IMR-90 (cell line): ENCODE results near the gene C10orf90. TPM values are rescaled to one million over a fixed set of nuclear protein-coding genes. Genes with fewer than 3 reads are reported as not detected.

Experiments
- ATAC-seq: fragments of 200-7000 bp; cut with Tn5 transposase; 2 replicates; pipeline ENCODE4 v1.9.1; 2020; ENCODE audit warnings: low read depth, mild to moderate bottlenecking, moderate library complexity
- BruUV-seq: library from RNA; stranded (reverse); fragments of 400-500 nt; replicated peaks from 2 replicates; lab custom pipeline; 2021; lab: Mats Ljungman, UMichigan
- CTCF ChIA-PET: fragments of 300-600 bp; formaldehyde crosslinking; extraction: SDS; loops from one replicate; lab custom pipeline; 2021; ENCODE audit warnings: antibody characterized with exemption; lab: Yijun Ruan, JAX
- POLR2A ChIA-PET: fragments of 300-600 bp; sonication (Branson Sonifier 250); formaldehyde crosslinking; loops from one replicate; lab custom pipeline; 2022; ENCODE audit warnings: antibody characterized with exemption; ENCODE audit not compliant: unreplicated experiment; lab: Charles Lee
- DNase-seq: peaks from one replicate; pipeline ENCODE4 v3.0.0; 2013
- H2AFZ ChIP-seq: replicated peaks from 2 replicates; pipeline ENCODE3; 2013; ENCODE audit warnings: low read length, mild to moderate bottlenecking; ENCODE audit not compliant: poor library complexity
- H2AK5ac ChIP-seq: 2 replicates; pipeline ENCODE4 v1.6.1; 2013; ENCODE audit warnings: low read depth, low read length, inconsistent platforms
- H2AK9ac ChIP-seq: replicated peaks from 2 replicates; pipeline ENCODE3; 2013; ENCODE audit warnings: mild to moderate bottlenecking, low read depth, low read length, moderate library complexity; ENCODE audit not compliant: poor library complexity
- H2BK120ac ChIP-seq: 2 replicates; pipeline ENCODE4 v1.6.1; 2013; ENCODE audit warnings: low read depth, low read length, inconsistent platforms
- H2BK15ac ChIP-seq: 3 replicates; pipeline ENCODE4 v1.6.1; 2013; ENCODE audit warnings: low read depth, low read length, inconsistent platforms
- H2BK20ac ChIP-seq: 2 replicates; pipeline ENCODE4 v1.6.1; 2013; ENCODE audit warnings: low read depth, mild to moderate bottlenecking, inconsistent platforms, low read length, moderate library complexity
- H2BK5ac ChIP-seq: 2 replicates; pipeline ENCODE4 v1.6.1; 2013; ENCODE audit warnings: mild to moderate bottlenecking, low read depth, low read length, inconsistent platforms; ENCODE audit not compliant: poor library complexity, severe bottlenecking
- H3K14ac ChIP-seq: replicated peaks from 2 replicates; pipeline ENCODE4 v1.6.1; 2013; ENCODE audit warnings: low read depth, low read length, inconsistent platforms
- H3K18ac ChIP-seq: 2 replicates; pipeline ENCODE4 v1.6.1; 2013; ENCODE audit warnings: low read depth, low read length, control low read depth
- H3K23ac ChIP-seq: 2 replicates; pipeline ENCODE4 v1.6.1; 2013; ENCODE audit warnings: low read depth, low read length, inconsistent platforms
- H3K27ac ChIP-seq: 2 replicates; pipeline ENCODE4 v1.5.1; 2013; ENCODE audit warnings: mild to moderate bottlenecking, control low read depth, low read length; ENCODE audit not compliant: insufficient read depth
- H3K27me3 ChIP-seq: 2 replicates; pipeline ENCODE4 v1.6.1; 2013; ENCODE audit warnings: low read length; ENCODE audit not compliant: control insufficient read depth, insufficient read depth
- H3K36me3 ChIP-seq: 2 replicates; pipeline ENCODE4 v1.6.1; 2013; ENCODE audit warnings: low read length, mixed read lengths; ENCODE audit not compliant: control insufficient read depth, insufficient read depth
- H3K4ac ChIP-seq: 2 replicates; pipeline ENCODE4 v1.6.1; 2013; ENCODE audit warnings: low read depth, low read length, inconsistent platforms
- H3K4me1 ChIP-seq: 2 replicates; pipeline ENCODE4 v1.6.1; 2013; ENCODE audit warnings: low read length, mixed read lengths; ENCODE audit not compliant: control insufficient read depth, insufficient read depth
- H3K4me2 ChIP-seq: 2 replicates; pipeline ENCODE4 v1.6.1; 2013; ENCODE audit warnings: low read depth, mild to moderate bottlenecking, control low read depth, low read length, moderate library complexity
- H3K4me3 ChIP-seq: 2 replicates; pipeline ENCODE4 v1.5.1; 2013; ENCODE audit warnings: low read depth, mild to moderate bottlenecking, control low read depth, low read length, moderate library complexity; ENCODE audit not compliant: insufficient read depth
- H3K56ac ChIP-seq: 2 replicates; pipeline ENCODE4 v1.6.1; 2013; ENCODE audit warnings: low read length, inconsistent platforms; ENCODE audit not compliant: insufficient read depth; ENCODE audit errors: extremely low read depth
- H3K79me1 ChIP-seq, 2 experiments: 2 replicates each; pipeline ENCODE4 v1.6.1; 2013; ENCODE audit warnings: low read length in 2 of 2, inconsistent platforms in 1 of 2, low read depth in 1 of 2
- H3K9ac ChIP-seq: 2 replicates; pipeline ENCODE4 v1.6.1; 2013; ENCODE audit warnings: low read depth, low read length, control low read depth
- H3K9me1 ChIP-seq: 2 replicates; pipeline ENCODE4 v1.6.1; 2013; ENCODE audit warnings: low read length, inconsistent platforms; ENCODE audit not compliant: insufficient read depth
- H3K9me3 ChIP-seq: 2 replicates; pipeline ENCODE4 v1.6.1; 2013; ENCODE audit warnings: low read length; ENCODE audit not compliant: control insufficient read depth, insufficient read depth
- H4K20me1 ChIP-seq: 2 replicates; pipeline ENCODE4 v1.6.1; 2013; ENCODE audit warnings: low read length, inconsistent platforms; ENCODE audit not compliant: insufficient read depth
- H4K5ac ChIP-seq: 2 replicates; pipeline ENCODE4 v1.6.1; 2013; ENCODE audit warnings: mild to moderate bottlenecking, low read depth, low read length, control low read depth
- H4K8ac ChIP-seq, 2 experiments: 2 replicates each; pipeline ENCODE4 v1.6.1; 2013; ENCODE audit warnings: low read depth in 2 of 2, low read length in 2 of 2, control low read depth in 1 of 2, inconsistent platforms in 1 of 2
- H4K91ac ChIP-seq: 2 replicates; pipeline ENCODE4 v1.6.1; 2013; ENCODE audit warnings: low read depth, low read length, inconsistent platforms; ENCODE audit not compliant: insufficient read depth
- BHLHE40 ChIP-seq: fragments of 150-350 bp; IDR thresholded peaks from 2 replicates; pipeline ENCODE4 v1.6.1; 2016; ENCODE audit warnings: mild to moderate bottlenecking, low read depth, low read length
- CEBPB ChIP-seq: IDR thresholded peaks from 2 replicates; pipeline ENCODE4 v1.6.1; 2012; ENCODE audit warnings: low read depth, low read length, improper control_type of control experiment
- CHD1 ChIP-seq: IDR thresholded peaks from 2 replicates; pipeline ENCODE4 v1.6.1; 2012; ENCODE audit warnings: low read depth, low read length, improper control_type of control experiment
- FOS ChIP-seq: fragments of 150-350 bp; IDR thresholded peaks from 2 replicates; pipeline ENCODE4 v1.6.1; 2016; ENCODE audit warnings: low read depth, low read length
- MAFK ChIP-seq: IDR thresholded peaks from 2 replicates; pipeline ENCODE4 v1.6.1; 2012; ENCODE audit warnings: low read depth, low read length, improper control_type of control experiment
- MAZ ChIP-seq: IDR thresholded peaks from 2 replicates; pipeline ENCODE4 v1.6.1; 2012; ENCODE audit warnings: low read depth, mild to moderate bottlenecking, low read length, improper control_type of control experiment, moderate library complexity, borderline replicate concordance
- MXI1 ChIP-seq: IDR thresholded peaks from 2 replicates; pipeline ENCODE4 v1.6.1; 2012; ENCODE audit warnings: low read depth, mild to moderate bottlenecking, low read length, moderate library complexity, borderline replicate concordance
- NFE2L2 ChIP-seq: fragments of 150-350 bp; IDR thresholded peaks from 2 replicates; pipeline ENCODE4 v1.6.1; 2016; ENCODE audit warnings: low read depth, mild to moderate bottlenecking, low read length
- POLR2A ChIP-seq: IDR thresholded peaks from 2 replicates; pipeline ENCODE4 v1.6.1; 2012; ENCODE audit warnings: mild to moderate bottlenecking, low read depth, low read length
- RAD21 ChIP-seq: IDR thresholded peaks from 2 replicates; pipeline ENCODE4 v1.6.1; 2012; ENCODE audit warnings: low read length, improper control_type of control experiment
- RCOR1 ChIP-seq: IDR thresholded peaks from 2 replicates; pipeline ENCODE4 v1.6.1; 2012; ENCODE audit warnings: mild to moderate bottlenecking, low read length, improper control_type of control experiment; ENCODE audit not compliant: insufficient replicate concordance
- RFX5 ChIP-seq: IDR thresholded peaks from 2 replicates; pipeline ENCODE4 v1.8.0; 2012; ENCODE audit warnings: low read depth, mild to moderate bottlenecking, low read length, moderate library complexity
- SMC3 ChIP-seq: fragments of 150-350 bp; IDR thresholded peaks from 2 replicates; pipeline ENCODE4 v1.6.1; 2016; ENCODE audit warnings: low read depth, mild to moderate bottlenecking, antibody characterized with exemption, low read length, moderate library complexity
- USF2 ChIP-seq: fragments of 150-350 bp; IDR thresholded peaks from 2 replicates; pipeline ENCODE4 v1.6.1; 2017; ENCODE audit warnings: mild to moderate bottlenecking, antibody characterized with exemption, low read length, low read depth
- WGBS, 2 experiments: methylation state at CpG; one replicate each; pipeline versions ENCODE4 v1.1.5 to v1.1.7; 2013; ENCODE audit warnings: missing lambda C conversion rate in 2 of 2; ENCODE audit not compliant: insufficient read length in 1 of 2; ENCODE audit errors: extremely low coverage in 2 of 2; 5-methylcytosine and 5-hydroxymethylcytosine counted together
- dilution Hi-C: fragments of 300-500 bp; cut with HindIII; formaldehyde crosslinking; loops from one replicate; pipeline ENCODE4 v1.14.3; 2018; ENCODE audit warnings: low sequenced_read_pairs; ENCODE audit not compliant: unreplicated experiment
- in situ Hi-C: fragments of 300-500 bp; cut with MboI; formaldehyde crosslinking; loops from 3 replicates; pipeline ENCODE4 v1.14.3; 2019; ENCODE audit warnings: low sequenced_read_pairs, inconsistent platforms, mixed read lengths
- intact Hi-C: fragments of 100-400 bp; cut with micrococcal nuclease; formaldehyde crosslinking; loops from 2 replicates; pipeline ENCODE4 v1.10.0; 2022
- polyA plus RNA-seq, 3 experiments: library from polyadenylated mRNA; depleted of rRNA; stranded (reverse); fragments of >200 nt; gene quantifications; 2 replicates each; pipeline ENCODE4 v1.2.3, GENCODE V29; 2012; ENCODE audit warnings: low replicate concordance in 1 of 3
- total RNA-seq: library from RNA; depleted of rRNA; stranded (reverse); fragments of >200 nt; gene quantifications from 2 replicates; pipeline ENCODE4 v1.2.3, GENCODE V29; 2012
- TF ChIP-seq, protein P1 (sequence below): conservative IDR thresholded peaks from 2 replicates; pipeline ENCODE4 v1.5.1; 2012; ENCODE audit warnings: mild to moderate bottlenecking, low read depth, low read length, improper control_type of control experiment
- TF ChIP-seq, protein P2 (sequence below): fragments of 150-350 bp; IDR thresholded peaks from 2 replicates; pipeline ENCODE4 v1.6.1; 2016; ENCODE audit warnings: low read depth, mild to moderate bottlenecking, low read length, moderate library complexity, borderline replicate concordance

The C10orf90 gene
- total and polyA plus RNA-seq, 2 of the 4 experiments (the other 2 are of a cell fraction) = 0.05 to 0.18 TPM

DNA sequence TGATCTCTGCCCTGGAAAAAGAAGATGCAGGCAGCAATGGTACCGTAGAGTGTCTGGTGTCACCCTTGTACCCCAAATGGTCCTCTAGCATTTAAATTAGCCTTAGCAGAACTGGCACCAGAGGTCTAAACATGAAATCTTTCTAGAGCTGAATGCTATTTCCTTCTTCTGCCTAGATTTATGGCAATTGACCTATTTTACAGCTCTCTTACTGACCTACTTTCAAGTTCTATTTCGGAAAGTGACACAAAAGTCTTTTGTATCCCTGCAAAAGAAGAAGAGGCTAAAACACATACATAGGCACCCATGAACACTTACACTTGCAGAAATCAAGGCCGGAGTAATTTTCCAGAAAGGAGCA, 272.1 kb downstream of the C10orf90 start:
- H2BK15ac ChIP-seq = peak overlapping the region; percentile 40; the same call in 1 of the 3 replicates
- BruUV-seq = no TSS peak
- 0 out of 2 replicates have a peak overlapping the region, but pooled peaks have one; percentile 10 for H3K18ac ChIP-seq
- no peaks in the 10 kb centered on the region for H3K27me3 ChIP-seq
- peak overlapping the region; percentile 10; the same call in 1 of the 2 replicates for H3K27ac ChIP-seq
- H3K4me1 ChIP-seq = peaks cover 7% of the 10 kb centered on the region
- H3K4me2 ChIP-seq = peak overlapping the region; percentile 50
- H4K5ac ChIP-seq = no peak overlapping the region
- ATAC-seq (no peak), DNase-seq (no peak)
- H3K9ac ChIP-seq = no peak overlapping the region
- H2AK5ac ChIP-seq = 0 out of 2 replicates have a peak overlapping the region, but pooled peaks have one; percentile 19
- in situ Hi-C loops = loop anchor here (5.0 kb wide), 1 partner anchor 99 kb away; no protein-coding TSS in a partner anchor
- ChIA-PET POLR2A (no interaction called here), CTCF (interaction anchor here (0.9 kb wide), 1 partner anchor 414 kb away, joined by 3 read pairs; no protein-coding TSS in a partner anchor)
- intact Hi-C loops = loop anchor here (5.0 to 10.0 kb wide), 2 partner anchors 59 to 1884 kb away; no protein-coding TSS in a partner anchor
- dilution Hi-C loops = no loop called here
- peaks cover 2% of the 10 kb centered on the region; the same call in 1 of the 2 replicates for H3K9me3 ChIP-seq
- no peak overlapping the region for H3K56ac ChIP-seq
- peak overlapping the region; percentile 56; the same call in 1 of the 2 replicates for H3K4ac ChIP-seq
- peak overlapping the region in 1 of 2 experiments; percentile 32; a peak in 2 of 4 replicates for H4K8ac ChIP-seq
- peak overlapping the region; percentile 50 for H2BK120ac ChIP-seq
- H4K20me1 ChIP-seq = no peaks in the 10 kb centered on the region; the same call in 1 of the 2 replicates
- H3K36me3 ChIP-seq = no peaks in the 10 kb centered on the region
- no peak for TF ChIP-seq RAD21
- TF ChIP-seq CHD1 = no peak
- TF ChIP-seq, protein P1, sequence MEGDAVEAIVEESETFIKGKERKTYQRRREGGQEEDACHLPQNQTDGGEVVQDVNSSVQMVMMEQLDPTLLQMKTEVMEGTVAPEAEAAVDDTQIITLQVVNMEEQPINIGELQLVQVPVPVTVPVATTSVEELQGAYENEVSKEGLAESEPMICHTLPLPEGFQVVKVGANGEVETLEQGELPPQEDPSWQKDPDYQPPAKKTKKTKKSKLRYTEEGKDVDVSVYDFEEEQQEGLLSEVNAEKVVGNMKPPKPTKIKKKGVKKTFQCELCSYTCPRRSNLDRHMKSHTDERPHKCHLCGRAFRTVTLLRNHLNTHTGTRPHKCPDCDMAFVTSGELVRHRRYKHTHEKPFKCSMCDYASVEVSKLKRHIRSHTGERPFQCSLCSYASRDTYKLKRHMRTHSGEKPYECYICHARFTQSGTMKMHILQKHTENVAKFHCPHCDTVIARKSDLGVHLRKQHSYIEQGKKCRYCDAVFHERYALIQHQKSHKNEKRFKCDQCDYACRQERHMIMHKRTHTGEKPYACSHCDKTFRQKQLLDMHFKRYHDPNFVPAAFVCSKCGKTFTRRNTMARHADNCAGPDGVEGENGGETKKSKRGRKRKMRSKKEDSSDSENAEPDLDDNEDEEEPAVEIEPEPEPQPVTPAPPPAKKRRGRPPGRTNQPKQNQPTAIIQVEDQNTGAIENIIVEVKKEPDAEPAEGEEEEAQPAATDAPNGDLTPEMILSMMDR = no peak
- TF ChIP-seq BHLHE40 = no peak
- TF ChIP-seq CEBPB = no peak
- TF ChIP-seq RFX5 = no peak
- no peak for TF ChIP-seq FOS
- no peak for TF ChIP-seq SMC3
- TF ChIP-seq USF2 = no peak
- TF ChIP-seq RCOR1 = no peak
- no peak for TF ChIP-seq MAZ
- no peak for TF ChIP-seq MAFK
- TF ChIP-seq, protein P2, sequence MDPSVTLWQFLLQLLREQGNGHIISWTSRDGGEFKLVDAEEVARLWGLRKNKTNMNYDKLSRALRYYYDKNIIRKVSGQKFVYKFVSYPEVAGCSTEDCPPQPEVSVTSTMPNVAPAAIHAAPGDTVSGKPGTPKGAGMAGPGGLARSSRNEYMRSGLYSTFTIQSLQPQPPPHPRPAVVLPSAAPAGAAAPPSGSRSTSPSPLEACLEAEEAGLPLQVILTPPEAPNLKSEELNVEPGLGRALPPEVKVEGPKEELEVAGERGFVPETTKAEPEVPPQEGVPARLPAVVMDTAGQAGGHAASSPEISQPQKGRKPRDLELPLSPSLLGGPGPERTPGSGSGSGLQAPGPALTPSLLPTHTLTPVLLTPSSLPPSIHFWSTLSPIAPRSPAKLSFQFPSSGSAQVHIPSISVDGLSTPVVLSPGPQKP = no peak
- no peak for TF ChIP-seq MXI1
- no peak for TF ChIP-seq NFE2L2
- TF ChIP-seq POLR2A = no peak
- WGBS, 2 experiments = 40% methylated on average over 1 of the region's 3 CpGs; no CpG with 5 or more reads in 1 of the 2 experiments
- H3K23ac ChIP-seq = no peak overlapping the region
- peak overlapping the region; percentile 60 for H2BK20ac ChIP-seq
- H3K14ac ChIP-seq = 0 out of 2 replicates have a peak overlapping the region, but pooled peaks have one; percentile 11
- H3K9me1 ChIP-seq = peaks cover 5% of the 10 kb centered on the region; the same call in 1 of the 2 replicates
- no peaks in the 10 kb centered on the region for H3K79me1 ChIP-seq
- H2AK9ac ChIP-seq = no peak overlapping the region
- no peak overlapping the region for H2BK5ac ChIP-seq
- H3K4me3 ChIP-seq = no peak overlapping the region
- H4K91ac ChIP-seq = no peak overlapping the region
- H2AFZ ChIP-seq = no peak overlapping the region
